Measurements from ENCODE around the gene ZNF638.

ZNF638 gene

GRCh38 chr2:71455741-71456569, 124.4 kb downstream of the ZNF638 start:
- no peak for DNase-seq (ENCODE audit: low read depth)

- DNase-seq (ENCODE audit: low read depth), result no peak
These were observed 125.0 kb downstream of the ZNF638 start for GRCh38 chr2:71456617-71457016.

- no peak for DNase-seq (ENCODE audit: low read depth)
These were observed 125.7 kb downstream of the ZNF638 start for GRCh38 chr2:71457123-71457915.

GRCh38 chr2:71457923-71458322, 126.3 kb downstream of the ZNF638 start:
- no peak for DNase-seq (ENCODE audit: low read depth)

- no peak for DNase-seq (ENCODE audit: low read depth)
These were observed 127.0 kb downstream of the ZNF638 start for GRCh38 chr2:71458413-71459083.

- DNase-seq (ENCODE audit: low read depth), result no peak
These were observed 127.5 kb downstream of the ZNF638 start for GRCh38 chr2:71459084-71459431.

- DNase-seq (ENCODE audit: low read depth), result no peak
These were observed 128.5 kb downstream of the ZNF638 start for GRCh38 chr2:71460056-71460455.

- no peak for DNase-seq (ENCODE audit: low read depth)
These were observed 129.2 kb downstream of the ZNF638 start for GRCh38 chr2:71460595-71461303.

GRCh38 chr2:71461304-71461671, 129.7 kb downstream of the ZNF638 start:
- no peak for DNase-seq (ENCODE audit: low read depth)

- DNase-seq (ENCODE audit: low read depth), result no peak
These were observed 130.5 kb downstream of the ZNF638 start for GRCh38 chr2:71462056-71462605.

- DNase-seq (ENCODE audit: low read depth), result no peak
These were observed 131.2 kb downstream of the ZNF638 start for GRCh38 chr2:71462641-71463341.

- DNase-seq (ENCODE audit: low read depth), result no peak
These were observed 131.7 kb downstream of the ZNF638 start for GRCh38 chr2:71463342-71463654.

- DNase-seq (ENCODE audit: low read depth), result no peak
These were observed 132.8 kb downstream of the ZNF638 start for GRCh38 chr2:71464389-71464788.

GRCh38 chr2:71465356-71465755, 133.8 kb downstream of the ZNF638 start:
- no peak for DNase-seq (ENCODE audit: low read depth)

GRCh38 chr2:71465961-71466300, 134.3 kb downstream of the ZNF638 start:
- no peak for DNase-seq (ENCODE audit: low read depth)

- DNase-seq (ENCODE audit: low read depth), result no peak
These were observed 135.0 kb downstream of the ZNF638 start for GRCh38 chr2:71466301-71467179.

- no peak for DNase-seq (ENCODE audit: low read depth)
These were observed 135.7 kb downstream of the ZNF638 start for GRCh38 chr2:71467180-71467815.

- DNase-seq (ENCODE audit: low read depth), result no peak
These were observed 136.9 kb downstream of the ZNF638 start for GRCh38 chr2:71468279-71469015.

All from stimulated activated CD8-positive, alpha-beta memory T cell treated with anti-CD3 and anti-CD28 coated beads, Interleukin-15, amount 100 ng/mL, for 24 hours (primary cell).